Subcutaneous preadipocyte (primary cell): ENCODE measurements around the gene PRDM7. TPM values are rescaled to one million over a fixed set of nuclear protein-coding genes. Genes with fewer than 3 reads are reported as not detected.

Experiments
- total RNA-seq: library from RNA; depleted of rRNA; stranded (reverse); fragments of >200 nt; gene quantifications from 2 replicates; pipeline ENCODE4 v1.2.3, GENCODE V29; 2012

Gene PRDM7
- total RNA-seq = not detected in 2 replicates

DNA sequence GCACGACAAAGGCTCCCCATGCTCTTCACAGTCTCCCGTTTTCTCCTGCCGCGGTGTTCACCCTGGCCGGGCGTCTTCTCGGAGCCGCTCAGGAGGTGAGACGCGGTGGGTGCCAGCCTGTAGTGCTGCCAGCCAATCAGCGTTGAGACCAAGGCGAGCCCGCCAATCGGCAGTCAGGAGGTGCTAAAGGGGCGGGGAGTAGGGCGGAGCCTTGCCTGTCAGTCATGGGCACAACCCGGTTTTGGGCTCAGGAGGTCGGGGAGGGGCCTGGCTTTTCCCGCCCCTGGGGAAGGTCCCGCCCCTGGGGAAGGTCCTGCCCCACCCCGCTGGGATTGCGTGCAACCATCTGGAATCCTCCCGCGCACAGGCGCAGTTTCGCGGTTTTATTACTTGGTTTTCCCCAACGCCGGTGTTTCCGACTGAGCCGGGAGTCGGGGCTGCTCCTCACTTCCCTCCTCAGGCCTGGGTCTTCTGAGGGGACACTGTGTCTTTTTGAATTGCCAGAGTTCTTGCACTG is at the start of gene PRDM7:
TSS of gene PRDM7 (minus strand) at position 92 of the 517 bp plus-strand sequence. CDS start 1,421 bp downstream, outside the sequence.

DNA sequence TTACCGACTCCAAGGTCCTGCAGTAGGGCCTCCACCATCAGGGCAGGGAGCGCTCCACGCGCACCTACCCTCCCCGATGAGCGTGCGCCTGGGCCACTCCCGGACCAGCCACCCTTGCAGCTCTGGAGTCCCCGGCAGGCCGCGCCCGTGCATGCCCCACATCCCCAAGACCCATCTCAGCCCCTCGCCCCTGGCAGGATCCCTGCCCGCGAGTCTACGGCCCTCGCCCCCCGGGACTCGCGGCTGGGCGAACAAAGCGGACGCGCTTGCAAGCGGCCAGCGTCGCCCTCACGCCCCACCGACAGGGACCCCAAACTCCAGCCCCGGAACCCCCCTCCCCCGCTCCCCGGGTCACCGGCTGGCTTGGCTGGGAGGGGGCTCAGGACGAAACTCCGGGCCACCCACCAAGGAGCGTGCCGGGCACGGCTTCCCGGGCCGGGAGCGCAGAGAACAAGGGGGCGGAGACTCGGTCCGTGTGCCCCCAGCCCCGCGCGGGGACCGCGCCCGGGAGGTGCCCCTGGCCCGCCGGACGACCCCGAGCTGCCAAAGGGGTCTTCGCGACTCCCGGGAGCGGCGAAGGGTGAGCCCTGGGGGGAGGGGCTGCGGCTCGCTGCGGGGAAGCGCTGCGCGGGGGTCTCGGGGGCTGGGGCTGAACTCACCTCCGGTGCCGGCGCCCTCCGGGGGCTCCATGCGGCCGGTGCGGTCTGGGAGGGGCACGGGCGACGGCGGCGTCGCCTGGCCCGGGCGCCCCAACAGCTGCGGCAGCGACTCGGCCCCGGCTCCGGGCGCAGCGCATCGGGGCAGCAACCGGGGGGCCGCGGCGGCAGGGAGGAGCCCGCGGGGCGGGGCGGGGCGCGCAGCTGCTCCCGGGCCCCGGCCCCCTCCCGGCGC is 58.2 kb downstream of the PRDM7 start, which contains the start of gene DBNDD1:
TSS of gene DBNDD1 (minus strand) at position 805 of the 891 bp plus-strand sequence. CDS start at position 690, 115 bp downstream.

Other genes with a start within 250 kb of the PRDM7 start
- 2.6 and 3.9 TPM in 2 replicates for gene SPIRE2, start 248.9 kb downstream of the PRDM7 start, total RNA-seq
- 159 and 180 TPM in 2 replicates for gene TCF25, start 203.7 kb downstream of the PRDM7 start, total RNA-seq
- gene MC1R, start 158.5 kb downstream of the PRDM7 start, total RNA-seq = 3.3 TPM in 2 replicates
- 248 and 348 TPM in 2 replicates for gene TUBB3, start 154.0 kb downstream of the PRDM7 start, total RNA-seq
- 49.6 and 51.6 TPM in 2 replicates for gene DEF8, start 128.6 kb downstream of the PRDM7 start, total RNA-seq
- not detected in 2 replicates for gene DBNDD1, start 57.9 kb downstream of the PRDM7 start, total RNA-seq